Chondrocyte (in vitro differentiated cells): ENCODE measurements around the gene ZDHHC13. TPM values are rescaled to one million over a fixed set of nuclear protein-coding genes. Genes with fewer than 3 reads are reported as not detected.

ENCODE experiments used
- DNase-seq: peaks from one replicate; pipeline ENCODE4 v3.0.0; 2021; ENCODE audit warnings: mixed read lengths, low spot score
- H3K27ac Mint-ChIP-seq: one replicate; pipeline ENCODE4 v1.8.0; 2021; ENCODE audit warnings: mild to moderate bottlenecking, moderate library complexity, mixed read lengths; ENCODE audit not compliant: unreplicated experiment
- H3K27me3 Mint-ChIP-seq: 2 replicates; pipeline ENCODE4 v1.8.0; 2021; ENCODE audit warnings: low read depth, mixed read lengths
- H3K36me3 Mint-ChIP-seq: 2 replicates; pipeline ENCODE4 v1.8.0; 2021; ENCODE audit warnings: low read depth, mixed read lengths
- H3K4me1 Mint-ChIP-seq: 2 replicates; pipeline ENCODE4 v1.8.0; 2021; ENCODE audit warnings: low read depth, mild to moderate bottlenecking, mixed read lengths
- H3K4me3 Mint-ChIP-seq: one replicate; pipeline ENCODE4 v1.8.0; 2021; ENCODE audit warnings: mild to moderate bottlenecking, moderate library complexity, mixed read lengths; ENCODE audit not compliant: unreplicated experiment
- H3K9me3 Mint-ChIP-seq: 2 replicates; pipeline ENCODE4 v1.8.0; 2021; ENCODE audit warnings: low read depth, mixed read lengths
- CTCF ChIP-seq: fragments of 200-600 bp; sonication (generic); IDR thresholded peaks from 2 replicates; pipeline ENCODE4 v1.5.0; 2021; ENCODE audit warnings: antibody characterized with exemption, mild to moderate bottlenecking, moderate library complexity
- total RNA-seq: library from RNA; stranded (reverse); gene quantifications from 3 replicates; pipeline ENCODE4 v1.2.1, GENCODE V29; 2021

The ZDHHC13 gene
- total RNA-seq, 1 donor from 2014 or later: 10.3 TPM

- no peak for DNase-seq
- peaks cover 8% of the 10 kb centered on the region for H3K4me1 Mint-ChIP-seq
Observed at GRCh38 chr11:19084661-19085315, 32.2 kb upstream of the ZDHHC13 start.

GRCh38 chr11:19087658-19088057 is 29.3 kb upstream of the ZDHHC13 start:
- H3K36me3 Mint-ChIP-seq: peaks cover 1% of the 10 kb centered on the region
- peaks cover 8% of the 10 kb centered on the region for H3K4me1 Mint-ChIP-seq
- no peak for DNase-seq
- H3K27me3 Mint-ChIP-seq: peaks cover 13% of the 10 kb centered on the region
- no peak overlapping the region for H3K4me3 Mint-ChIP-seq
- peaks cover 3% of the 10 kb centered on the region for H3K9me3 Mint-ChIP-seq
- H3K27ac Mint-ChIP-seq: no peak overlapping the region
- no peak for TF ChIP-seq CTCF

More at GRCh38 chr11:19084661-19085315, 32.2 kb upstream of the ZDHHC13 start:
- H3K36me3 Mint-ChIP-seq: peaks cover 1% of the 10 kb centered on the region
- no peak for TF ChIP-seq CTCF
- no peak overlapping the region for H3K27ac Mint-ChIP-seq
- peaks cover 26% of the 10 kb centered on the region for H3K27me3 Mint-ChIP-seq
- peaks cover 3% of the 10 kb centered on the region for H3K9me3 Mint-ChIP-seq
- no peak overlapping the region for H3K4me3 Mint-ChIP-seq

- no peak overlapping the region for H3K4me3 Mint-ChIP-seq
- no peak for TF ChIP-seq CTCF
- DNase-seq: no peak
- peaks cover 1% of the 10 kb centered on the region for H3K36me3 Mint-ChIP-seq
- peaks cover 3% of the 10 kb centered on the region for H3K9me3 Mint-ChIP-seq
- no peak overlapping the region for H3K27ac Mint-ChIP-seq
- H3K4me1 Mint-ChIP-seq: peaks cover 12% of the 10 kb centered on the region
- peaks cover 7% of the 10 kb centered on the region for H3K27me3 Mint-ChIP-seq
Observed at GRCh38 chr11:19088791-19089190, 28.2 kb upstream of the ZDHHC13 start.

- Mint-ChIP-seq H3K4me1 (peaks cover 15% of the 10 kb centered on the region), H3K27ac (no peak overlapping the region), H3K36me3 (peaks cover 1% of the 10 kb centered on the region), H3K27me3 (peaks cover 5% of the 10 kb centered on the region), H3K9me3 (peaks cover 3% of the 10 kb centered on the region), H3K4me3 (no peak overlapping the region)
- TF ChIP-seq CTCF: no peak
- no peak for DNase-seq
Observed at GRCh38 chr11:19089421-19089820, 27.5 kb upstream of the ZDHHC13 start.

- H3K4me3 Mint-ChIP-seq: no peak overlapping the region
- no peak overlapping the region for H3K27ac Mint-ChIP-seq
- peaks cover 15% of the 10 kb centered on the region for H3K4me1 Mint-ChIP-seq
- peaks cover 12% of the 10 kb centered on the region for H3K27me3 Mint-ChIP-seq
- DNase-seq: no peak
- peaks cover 3% of the 10 kb centered on the region for H3K9me3 Mint-ChIP-seq
- peaks cover 1% of the 10 kb centered on the region for H3K36me3 Mint-ChIP-seq
- TF ChIP-seq CTCF: no peak
Observed at GRCh38 chr11:19091366-19091765, 25.6 kb upstream of the ZDHHC13 start.
